Natural killer cell (primary cell): Measurements from ENCODE around the gene CAPRIN2. TPM values are rescaled to one million over a fixed set of nuclear protein-coding genes. Genes with fewer than 3 reads are reported as not detected.

Source experiments
- ATAC-seq, 3 donors: fragments of 150-1000 bp in 2 of 3; fragments of 200-7000 bp in 1 of 3; cut with Tn5 transposase; 1 replicate in 1 of 3; 2 replicates in 2 of 3; pipeline ENCODE4 v1.10.0; 2021; ENCODE audit warnings: mild to moderate bottlenecking in 2 of 3, moderate library complexity in 2 of 3
- DNase-seq, 2 donors: peaks; one replicate each; pipeline versions ENCODE4 v3.0.0 to v3.0.0-alpha.2; 2013 to 2021; ENCODE audit warnings: mixed read lengths in 1 of 2
- H3K27ac ChIP-seq: one replicate; pipeline ENCODE4 v1.5.1; 2013; ENCODE audit warnings: mild to moderate bottlenecking, low read length
- H3K27me3 ChIP-seq: one replicate; pipeline ENCODE4 v1.6.1; 2013; ENCODE audit warnings: low read length; ENCODE audit not compliant: control insufficient read depth, insufficient read depth
- H3K36me3 ChIP-seq: one replicate; pipeline ENCODE4 v1.6.1; 2013; ENCODE audit warnings: low read length; ENCODE audit not compliant: control insufficient read depth, insufficient read depth
- H3K4me1 ChIP-seq: one replicate; pipeline ENCODE4 v1.6.1; 2013; ENCODE audit warnings: low read length; ENCODE audit not compliant: control insufficient read depth, insufficient read depth
- H3K4me3 ChIP-seq: one replicate; pipeline ENCODE4 v1.5.1; 2013; ENCODE audit warnings: low read length
- H3K9me3 ChIP-seq: one replicate; pipeline ENCODE4 v1.6.1; 2013; ENCODE audit warnings: low read length; ENCODE audit not compliant: control insufficient read depth, insufficient read depth
- H3K27ac Mint-ChIP-seq, 2 donors: one replicate each; pipeline ENCODE4 v1.8.0; 2022; ENCODE audit warnings: mild to moderate bottlenecking in 2 of 2, mixed read lengths in 2 of 2, moderate library complexity in 1 of 2
- H3K27me3 Mint-ChIP-seq, 2 donors: one replicate each; pipeline ENCODE4 v1.8.0; 2022; ENCODE audit warnings: low read depth in 2 of 2, mixed read lengths in 2 of 2
- H3K36me3 Mint-ChIP-seq: one replicate; pipeline ENCODE4 v1.8.0; 2022; ENCODE audit warnings: mixed read lengths
- H3K4me1 Mint-ChIP-seq, 2 donors: one replicate each; pipeline ENCODE4 v1.8.0; 2022; ENCODE audit warnings: mixed read lengths in 2 of 2
- H3K4me3 Mint-ChIP-seq: one replicate; pipeline ENCODE4 v1.8.0; 2022; ENCODE audit warnings: mild to moderate bottlenecking, moderate library complexity, mixed read lengths
- H3K9me3 Mint-ChIP-seq, 2 donors: one replicate each; pipeline ENCODE4 v1.8.0; 2022; ENCODE audit warnings: mixed read lengths in 2 of 2
- CTCF ChIP-seq: fragments of 200-600 bp; IDR thresholded peaks from one replicate; pipeline ENCODE4 v1.8.0; 2022; ENCODE audit warnings: antibody characterized with exemption
- WGBS: methylation state at CpG from one replicate; pipeline ENCODE4 v1.1.7; 2013; ENCODE audit warnings: missing lambda C conversion rate; ENCODE audit not compliant: insufficient coverage; 5-methylcytosine and 5-hydroxymethylcytosine counted together
- intact Hi-C: fragments of 100-400 bp; cut with micrococcal nuclease; formaldehyde crosslinking; loops from one replicate; pipeline ENCODE4 v1.14.2; 2022
- total RNA-seq, 4 donors: library from RNA; stranded (reverse); fragments of 120-200 nt in 1 of 4; gene quantifications; one replicate each; pipeline versions ENCODE4 v1.2.3 to v1.2.4, GENCODE V29; 2013 to 2022

Gene CAPRIN2
- total RNA-seq, 3 donors from 2014 or later (not counting 1 experiment from before 2014, with no cell fraction given), result 38.1 to 53.2 (median 38.7) TPM

GRCh38 chr12:30748147-30748546 lies 6.6 kb downstream of the CAPRIN2 start:
- Mint-ChIP-seq H3K27me3 (no peaks in the 10 kb centered on the region), H3K4me1 (peaks cover 23 to 46% of the 10 kb centered on the region in 2 donors), H3K36me3 (peaks cover 7% of the 10 kb centered on the region), H3K4me3 (no peak overlapping the region), H3K27ac (no peak overlapping the region), H3K9me3 (no peaks in the 10 kb centered on the region)
- Histone ChIP-seq H3K4me1 (peaks cover under 1% of the 10 kb centered on the region), H3K36me3 (peaks cover 11% of the 10 kb centered on the region), H3K27ac (no peak overlapping the region), H3K27me3 (no peaks in the 10 kb centered on the region), H3K4me3 (no peak overlapping the region), H3K9me3 (no peaks in the 10 kb centered on the region)
- WGBS, result 87% methylated on average over 2 of the region's 2 CpGs
- no peak for TF ChIP-seq CTCF
- no peak for ATAC-seq
- intact Hi-C loops, result no loop called here
- DNase-seq, result no peak

- Mint-ChIP-seq H3K4me3 (no peak overlapping the region), H3K9me3 (no peaks in the 10 kb centered on the region), H3K27me3 (no peaks in the 10 kb centered on the region), H3K36me3 (peaks cover 7% of the 10 kb centered on the region), H3K27ac (no peak overlapping the region), H3K4me1 (peaks cover 22 to 39% of the 10 kb centered on the region in 2 donors)
- ATAC-seq (no peak), DNase-seq (no peak)
- Histone ChIP-seq H3K4me3 (no peak overlapping the region), H3K27ac (no peak overlapping the region), H3K27me3 (no peaks in the 10 kb centered on the region), H3K4me1 (no peaks in the 10 kb centered on the region), H3K36me3 (peaks cover 11% of the 10 kb centered on the region), H3K9me3 (no peaks in the 10 kb centered on the region)
- TF ChIP-seq CTCF, result no peak
- 100% methylated on average over 2 of the region's 4 CpGs for WGBS
- intact Hi-C loops, result no loop called here
Measured at GRCh38 chr12:30746190-30746589, 8.6 kb downstream of the CAPRIN2 start.

- 95% methylated on average over 2 of the region's 2 CpGs for WGBS
- intact Hi-C loops, result no loop called here
Measured at GRCh38 chr12:30744321-30744720, 10.4 kb downstream of the CAPRIN2 start.

More at GRCh38 chr12:30744321-30744720, 10.4 kb downstream of the CAPRIN2 start:
- Histone ChIP-seq H3K27ac (no peak overlapping the region), H3K27me3 (no peaks in the 10 kb centered on the region), H3K9me3 (no peaks in the 10 kb centered on the region), H3K36me3 (peaks cover 14% of the 10 kb centered on the region), H3K4me1 (no peaks in the 10 kb centered on the region), H3K4me3 (no peak overlapping the region)
- Mint-ChIP-seq H3K36me3 (peaks cover 8% of the 10 kb centered on the region), H3K4me1 (peaks cover 12 to 20% of the 10 kb centered on the region in 2 donors), H3K9me3 (no peaks in the 10 kb centered on the region), H3K27me3 (no peaks in the 10 kb centered on the region), H3K27ac (no peak overlapping the region), H3K4me3 (no peak overlapping the region)
- no peak for TF ChIP-seq CTCF
- ATAC-seq, result no peak
- DNase-seq, result no peak
